COLO668 (cell line): ENCODE data around the gene SLC25A31.

Experiments
- DNase-seq: peaks from one replicate; lab custom pipeline; 2025; ENCODE audit not compliant: unreplicated experiment; lab: John Stamatoyannopoulos, UW

SLC25A31 gene

DNA sequence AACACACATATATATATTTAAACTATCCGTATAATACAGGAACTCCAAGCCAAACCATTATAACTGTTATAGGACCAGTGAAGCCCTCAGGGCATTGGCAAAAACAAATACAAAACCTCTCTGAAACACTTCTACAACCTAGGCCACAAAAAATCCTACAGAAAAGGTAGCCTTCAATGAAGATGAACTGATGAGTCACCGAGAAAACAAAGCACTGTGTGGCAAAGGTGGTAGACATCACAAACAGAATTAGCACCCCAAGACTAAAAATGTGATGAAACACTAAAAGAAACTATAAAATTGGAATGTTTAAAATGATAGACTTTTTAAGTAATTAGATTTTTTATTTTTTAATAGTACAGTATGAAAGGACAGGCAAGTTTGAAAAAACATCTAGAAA, 46.4 kb downstream of the SLC25A31 start:
- peak; percentile 37 for DNase-seq

- no peak for DNase-seq
Measured at GRCh38 chr4:127777487-127777886, 47.3 kb downstream of the SLC25A31 start.

GRCh38 chr4:127778102-127778501, 47.9 kb downstream of the SLC25A31 start:
- no peak for DNase-seq

- no peak for DNase-seq
Measured at GRCh38 chr4:127780598-127780997, 50.4 kb downstream of the SLC25A31 start.

- no peak for DNase-seq
Measured at GRCh38 chr4:127781300-127782024, 51.3 kb downstream of the SLC25A31 start.

DNA sequence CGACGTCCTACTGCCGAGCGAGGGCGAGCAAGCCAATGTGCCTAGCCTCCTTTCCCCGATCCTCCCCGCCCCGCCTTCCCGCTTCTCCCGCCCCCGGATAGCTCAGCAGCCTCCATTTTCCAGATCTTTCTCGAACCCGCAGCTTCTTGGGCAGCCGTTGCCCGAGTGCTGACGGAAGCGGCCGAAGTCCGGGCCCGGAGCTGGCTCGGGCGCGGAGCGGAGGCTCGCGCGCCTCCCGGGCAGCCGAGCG, 51.8 kb downstream of the SLC25A31 start:
- peak; percentile 92 for DNase-seq

DNA sequence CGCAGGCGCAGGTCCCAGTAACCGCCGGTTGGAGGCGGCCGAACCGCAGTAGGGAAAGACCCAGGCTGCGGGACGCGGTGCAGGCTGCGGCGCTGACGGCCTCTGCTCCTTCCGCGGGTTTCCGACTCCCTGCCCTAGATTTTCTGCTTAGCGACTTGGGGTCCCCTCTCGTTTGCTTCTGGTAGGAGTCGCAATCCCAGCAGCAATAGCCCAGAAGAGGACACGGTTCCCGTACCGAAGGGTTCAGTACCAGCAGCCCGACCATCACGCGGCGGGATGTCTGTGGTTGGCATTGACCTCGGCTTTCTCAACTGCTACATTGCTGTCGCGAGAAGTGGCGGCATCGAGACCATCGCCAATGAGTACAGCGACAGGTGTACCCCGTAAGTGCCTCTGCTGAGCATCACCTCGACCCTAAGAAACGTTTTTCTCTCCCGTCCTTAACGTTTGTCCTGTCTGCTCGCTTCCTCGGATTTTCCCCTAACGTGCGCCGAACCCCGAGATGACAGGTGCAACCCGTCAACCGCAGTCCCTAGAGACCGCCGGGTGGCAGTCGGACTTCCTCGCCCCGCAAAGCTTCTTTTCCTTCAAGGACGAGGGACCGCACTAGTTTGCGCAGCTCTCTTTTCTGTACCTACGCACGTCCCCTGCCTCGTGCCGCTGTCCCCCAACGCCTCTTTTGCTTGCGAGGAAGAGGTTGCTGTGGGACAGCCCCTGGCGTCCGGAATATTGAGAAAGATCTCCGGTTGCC, 52.2 kb downstream of the SLC25A31 start, which contains the start of gene HSPA4L:
Gene HSPA4L, plus strand, starts transcription at position 48 of the 751 bp plus-strand sequence. Its CDS starts 229 bp downstream, at position 277.
- peak; percentile 83 for DNase-seq

DNA sequence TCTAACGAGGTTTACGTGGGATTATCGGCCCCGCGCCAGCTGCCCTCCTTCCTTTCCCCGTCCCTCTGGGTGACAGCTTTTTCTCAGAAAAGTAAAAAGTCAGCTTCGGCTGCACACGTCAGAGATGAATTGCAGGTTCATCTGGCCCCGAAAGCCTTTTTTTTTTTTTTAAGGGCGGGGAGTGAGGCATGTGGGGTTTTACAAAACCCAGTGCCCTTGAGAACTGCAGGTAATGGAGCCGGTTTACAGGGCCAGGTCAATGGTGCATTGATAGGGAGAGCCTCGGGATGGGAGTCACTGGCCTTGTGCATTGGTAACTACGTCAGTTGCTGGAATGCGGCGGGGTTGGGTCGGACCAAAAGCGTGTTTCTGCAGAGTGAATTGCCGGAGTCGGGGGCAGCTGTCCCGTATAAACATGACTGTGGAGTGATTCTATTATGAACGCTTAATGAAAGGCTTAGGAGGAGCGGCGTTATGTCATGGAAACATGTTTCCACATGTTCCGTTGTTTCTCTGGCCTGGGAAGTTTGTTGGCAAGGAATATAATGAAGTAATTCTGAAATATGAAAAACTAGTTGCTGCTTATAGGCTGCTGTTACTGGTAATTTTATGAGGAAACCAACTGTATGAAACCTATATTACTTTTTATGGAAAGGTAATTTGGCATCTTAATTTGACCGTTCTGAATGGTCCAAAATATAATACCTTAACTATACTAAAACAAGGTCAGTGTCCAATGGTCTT, 53.0 kb downstream of the SLC25A31 start:
- peak; percentile 54 for DNase-seq

DNA sequence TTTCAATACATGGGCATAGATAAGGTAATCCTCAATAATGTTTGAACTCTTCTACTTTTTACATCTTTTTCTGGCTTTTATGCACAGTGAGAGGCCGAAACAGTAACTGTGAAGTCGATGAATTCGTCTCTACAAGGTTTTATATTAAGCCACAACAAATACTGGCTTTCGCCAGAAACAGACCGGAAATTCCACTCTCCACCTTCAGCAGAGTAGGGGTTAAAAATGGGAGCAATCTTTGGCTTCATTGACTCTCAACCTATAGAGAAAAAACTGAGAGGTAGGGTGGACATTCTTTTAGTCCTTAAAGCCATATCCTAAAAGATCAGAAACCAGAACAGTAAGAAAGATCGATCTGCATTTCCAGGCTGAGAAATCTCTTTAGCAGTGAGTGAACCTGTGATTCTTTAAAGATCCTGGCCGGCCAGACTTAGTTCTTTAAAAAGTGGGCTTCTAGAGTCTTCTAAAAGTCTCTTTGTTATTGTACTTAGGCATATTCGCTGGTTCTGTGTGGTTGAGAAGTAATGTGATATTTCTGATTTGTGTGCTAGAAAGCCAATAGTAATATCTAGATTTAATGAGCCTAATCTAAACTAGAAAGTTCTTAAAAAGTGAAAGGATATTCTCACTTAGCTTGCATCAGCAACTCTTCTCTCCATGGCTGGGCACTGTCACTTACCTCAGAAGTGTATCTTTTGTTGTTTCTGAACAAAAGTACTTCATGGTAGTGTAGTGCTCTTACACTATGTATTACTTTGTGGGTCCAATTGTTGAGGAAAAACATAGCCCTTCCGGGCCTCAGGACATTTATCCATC, 54.0 kb downstream of the SLC25A31 start:
- no peak for DNase-seq

GRCh38 chr4:127788517-127788916, 58.3 kb downstream of the SLC25A31 start:
- DNase-seq: no peak

GRCh38 chr4:127791391-127791790, 61.2 kb downstream of the SLC25A31 start:
- DNase-seq: no peak

- no peak for DNase-seq
Measured at GRCh38 chr4:127793528-127793927, 63.3 kb downstream of the SLC25A31 start.

GRCh38 chr4:127799711-127800110, 69.5 kb downstream of the SLC25A31 start:
- DNase-seq: no peak

DNA sequence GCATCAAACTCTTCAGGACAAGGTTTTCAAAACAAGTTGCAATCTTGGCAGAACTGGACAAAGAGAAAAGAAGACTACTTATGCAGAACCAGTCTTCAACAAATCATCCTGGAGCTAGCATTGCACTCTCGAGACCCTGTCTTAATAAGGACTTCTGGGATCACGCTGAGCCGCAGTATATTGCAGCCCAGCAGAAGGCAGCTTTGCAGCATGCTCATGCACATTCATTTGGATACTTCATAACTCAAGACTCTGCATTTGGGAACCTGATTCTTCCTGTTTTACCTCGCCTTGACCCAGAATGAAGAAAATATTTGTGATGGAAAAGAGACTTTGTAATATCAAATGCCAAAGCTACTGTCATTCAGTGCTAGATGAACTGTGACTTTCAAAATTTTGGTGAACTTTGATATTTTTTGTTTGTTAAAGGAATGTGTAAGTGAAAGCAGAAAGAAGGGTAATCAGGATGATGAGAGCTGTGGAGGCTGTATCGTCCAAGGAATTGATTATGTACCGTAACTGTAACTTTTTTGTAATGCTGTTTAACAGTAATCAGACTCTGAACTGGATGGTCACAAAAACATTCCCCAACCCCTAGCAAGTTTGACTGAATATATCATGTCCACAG, 79.1 kb downstream of the SLC25A31 start:
- DNase-seq: no peak

DNA sequence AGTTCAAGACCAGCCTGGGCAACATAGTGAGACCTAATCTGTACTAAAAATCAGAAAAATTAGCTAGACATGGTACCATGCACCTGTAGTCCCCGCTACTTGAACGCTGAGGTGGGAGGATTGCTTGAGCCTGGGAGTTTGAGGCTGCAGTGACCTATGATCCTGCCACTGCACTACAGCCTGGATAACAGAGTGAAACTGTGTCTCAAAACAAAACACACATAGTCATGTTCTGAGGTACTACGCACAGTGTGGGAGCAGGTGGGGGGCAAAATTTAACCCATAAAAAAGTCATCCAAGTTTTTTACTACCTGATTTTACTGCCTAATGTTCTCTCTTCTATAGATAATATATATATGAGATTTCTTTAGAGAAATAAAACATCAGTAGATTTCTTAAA, 80.4 kb downstream of the SLC25A31 start:
- DNase-seq: no peak

GRCh38 chr4:127822430-127822829, 92.2 kb downstream of the SLC25A31 start:
- DNase-seq: no peak
